GM19023 (cell line): Measurements from ENCODE around the gene RPL12.

Experiments used
- ATAC-seq: cut with Tn5 transposase; IDR thresholded peaks from one replicate; pipeline ENCODE4 v1.9.1; 2021; ENCODE audit warnings: mild to moderate bottlenecking, moderate library complexity; ENCODE audit not compliant: unreplicated experiment

RPL12 gene

GRCh38 chr9:127444921-127445850 lies 6.0 kb downstream of the RPL12 start:
- ATAC-seq: no peak

GRCh38 chr9:127444283-127444920 lies 6.8 kb downstream of the RPL12 start:
- ATAC-seq: no peak

DNA sequence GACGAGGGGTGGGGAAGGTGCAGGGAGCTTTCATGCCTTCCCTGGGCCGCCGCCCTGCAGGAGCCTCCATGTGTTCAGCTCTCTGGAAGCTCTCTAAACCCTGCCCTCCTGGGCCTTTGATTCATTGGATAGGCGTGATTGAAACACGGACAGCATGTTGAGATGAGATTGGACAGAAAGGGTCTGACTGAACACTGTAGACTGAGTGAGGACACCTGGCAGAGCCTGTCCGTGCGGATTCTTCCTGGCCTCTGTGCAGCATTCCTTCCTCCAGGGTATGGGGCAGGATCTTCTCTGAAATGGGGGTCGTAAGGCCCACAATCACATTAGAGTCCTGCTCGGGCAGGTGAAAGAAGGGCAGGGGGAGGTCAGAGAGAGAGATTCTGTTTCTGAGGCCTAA lies 12.8 kb downstream of the RPL12 start:
- no peak for ATAC-seq

DNA sequence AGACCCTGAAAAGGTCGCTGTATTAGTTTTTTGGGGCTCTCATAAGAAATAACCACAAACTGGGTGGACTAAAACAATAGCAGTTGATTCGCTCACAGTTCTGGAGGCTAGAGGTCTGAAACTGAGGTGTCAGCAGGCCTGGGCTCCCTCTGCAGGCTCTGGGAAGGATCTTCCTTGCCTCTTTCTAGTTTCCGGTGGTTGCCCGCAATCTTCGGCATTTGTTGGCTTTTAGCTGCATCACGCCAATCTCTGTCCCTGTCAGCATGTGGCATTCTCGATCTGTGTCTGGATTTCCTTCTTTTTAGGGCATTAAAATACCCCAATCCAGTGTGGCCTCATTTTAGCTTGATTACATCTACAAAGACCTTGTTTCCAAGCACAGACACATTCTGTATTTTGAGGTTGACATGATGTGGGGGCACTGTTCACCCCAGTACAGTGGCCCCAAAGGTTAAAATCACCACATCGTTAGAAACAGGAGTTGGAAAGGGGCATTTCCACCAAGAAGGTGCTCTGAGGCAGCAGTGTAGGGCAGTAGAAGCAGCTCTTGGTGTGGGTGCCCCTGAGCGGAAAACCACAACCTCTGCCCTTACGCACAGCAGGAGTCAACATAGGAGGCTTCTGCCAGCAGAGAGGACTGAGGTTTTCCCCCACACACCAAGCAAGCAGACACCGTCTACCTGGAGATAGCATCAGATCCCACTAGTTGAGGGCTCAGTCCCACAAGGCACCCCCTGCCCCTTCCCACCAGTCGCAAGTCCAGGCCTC lies 13.5 kb downstream of the RPL12 start:
- ATAC-seq: no peak

DNA sequence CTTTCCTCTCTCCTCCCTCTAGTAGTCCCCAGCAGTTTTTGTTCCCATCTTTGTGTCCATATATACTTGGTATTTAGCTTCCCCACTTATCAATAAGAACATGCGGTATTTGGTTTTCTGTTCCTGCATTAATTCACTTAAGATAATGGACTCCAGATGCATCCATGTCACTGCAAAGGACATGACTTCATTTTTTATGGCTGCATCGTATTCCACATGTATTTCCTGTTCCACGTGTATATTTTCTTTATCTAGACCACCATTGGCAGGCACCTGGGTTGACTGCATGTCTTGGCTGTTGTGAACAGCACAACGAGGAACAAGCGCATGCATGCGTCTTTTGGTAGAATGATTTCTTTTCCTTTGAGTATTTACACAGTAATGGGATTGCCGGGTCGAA lies 20.8 kb downstream of the RPL12 start:
- no peak for ATAC-seq

GRCh38 chr9:127428348-127428747 lies 22.9 kb downstream of the RPL12 start:
- no peak for ATAC-seq

DNA sequence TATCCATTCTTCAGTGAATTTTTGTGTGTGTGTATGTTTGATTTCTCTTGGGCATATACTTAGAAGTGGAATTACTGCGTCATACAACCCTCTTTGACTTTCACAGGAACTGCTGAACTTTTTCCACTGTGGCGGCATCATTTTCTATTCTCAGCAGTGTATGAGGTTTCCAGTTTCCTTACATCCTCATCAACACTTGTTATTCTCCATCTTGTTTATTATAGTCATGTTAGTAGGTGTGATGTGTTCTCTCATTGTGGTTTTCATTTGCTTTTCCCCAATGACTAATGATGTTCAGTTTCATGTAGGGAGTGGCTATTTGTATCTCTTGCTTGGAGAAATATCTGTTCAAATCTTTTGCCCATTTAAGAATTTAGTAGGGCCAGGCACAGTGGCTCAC lies 24.4 kb downstream of the RPL12 start:
- no peak for ATAC-seq

DNA sequence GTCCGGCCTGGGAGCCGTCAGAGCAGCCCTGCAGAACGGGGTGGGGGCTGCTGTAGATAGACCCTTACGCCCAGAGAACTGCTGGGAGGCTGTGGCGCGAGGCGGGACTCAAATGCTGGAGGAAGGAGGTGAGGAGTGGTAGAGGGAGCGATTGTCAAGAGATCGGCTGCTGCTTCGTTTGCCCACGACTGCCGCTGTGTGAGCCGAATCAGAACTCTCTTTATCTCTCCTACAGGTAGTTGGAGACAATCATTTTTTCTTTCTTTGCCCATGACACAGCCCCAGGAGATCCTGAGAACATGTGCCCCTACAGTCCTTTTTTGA lies 26.6 kb downstream of the RPL12 start:
- ATAC-seq: no peak

DNA sequence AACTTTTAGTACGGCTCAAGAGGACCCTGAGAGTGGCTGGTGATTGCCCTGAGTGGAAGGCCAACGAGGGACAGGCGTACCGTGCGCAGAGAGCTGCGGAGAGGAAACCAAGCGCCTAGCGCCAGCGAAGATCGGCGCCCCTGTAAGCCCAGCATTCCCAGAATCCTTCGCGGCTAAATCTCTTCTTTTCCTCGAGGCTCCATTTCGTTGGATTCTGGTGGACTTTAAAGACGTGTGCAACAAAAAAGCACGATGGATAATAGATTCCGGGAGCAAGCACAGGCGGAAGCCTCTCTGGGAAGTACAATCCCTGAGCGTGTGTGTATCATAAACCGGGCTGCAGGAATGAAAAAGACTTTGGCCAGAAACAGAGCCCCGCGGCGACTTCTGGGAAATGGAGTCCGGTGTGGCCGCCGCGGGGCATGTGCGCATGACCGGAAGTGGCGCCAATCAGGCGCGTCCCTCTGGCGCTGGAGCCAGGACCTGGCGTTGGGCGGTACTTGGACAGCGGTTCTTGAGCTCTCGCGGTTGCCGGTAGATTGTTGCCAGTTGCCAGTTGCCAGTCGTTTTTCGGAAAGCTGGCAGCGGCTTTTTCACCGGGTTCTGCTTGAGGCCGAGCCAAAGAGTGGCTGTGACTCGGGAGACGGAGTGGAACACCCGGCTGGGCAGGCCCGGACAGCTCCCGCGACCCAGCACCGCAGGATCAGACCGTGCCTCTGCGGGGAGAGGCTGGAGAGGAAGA lies 27.1 kb downstream of the RPL12 start, which contains the start of gene ZNF79:
ZNF79 (plus strand) TSS at position 449 of the 742 bp plus-strand sequence. CDS start 406 bp downstream, outside the sequence.
- peak; percentile 87 for ATAC-seq

DNA sequence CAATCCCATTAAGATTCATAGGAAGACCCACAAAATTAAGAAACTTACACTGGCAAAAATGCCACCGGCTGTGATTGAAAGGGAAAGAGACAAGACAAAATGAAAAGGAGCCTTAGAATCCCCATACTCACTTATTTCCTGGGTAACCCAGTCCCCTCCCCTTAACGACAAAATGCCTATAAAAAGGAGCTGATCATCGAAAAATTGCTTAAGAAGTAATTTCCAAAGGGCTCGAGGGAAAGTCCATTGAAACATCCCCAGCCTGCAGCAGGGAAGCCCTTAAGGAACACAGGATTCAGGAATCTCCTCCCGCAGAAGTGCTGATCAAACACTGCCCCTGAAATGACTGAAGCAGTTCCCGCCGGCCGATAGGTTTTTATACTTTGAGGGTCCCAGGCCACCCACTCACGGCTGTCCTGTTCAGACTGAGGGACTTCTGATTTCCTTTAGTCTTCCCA lies 27.7 kb downstream of the RPL12 start:
- ATAC-seq: no peak

DNA sequence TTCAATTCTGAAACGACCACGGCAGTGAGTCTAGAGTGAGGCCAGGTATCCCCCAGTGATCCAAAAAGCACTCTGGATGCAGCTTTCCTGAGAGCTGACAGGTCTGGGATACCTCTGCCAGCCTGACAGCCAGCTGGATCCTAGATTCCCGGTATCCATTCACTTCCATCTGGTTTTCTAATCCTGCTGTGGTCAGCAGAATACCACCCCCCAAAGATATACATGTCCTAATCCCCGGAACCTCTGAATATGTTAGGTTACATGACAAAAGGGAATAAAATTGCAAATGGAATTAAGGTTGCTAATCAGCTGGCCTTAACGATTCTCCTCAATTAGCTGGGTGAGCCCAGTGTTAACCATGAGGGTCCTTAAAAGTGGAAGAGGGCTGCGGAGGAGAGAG lies 28.4 kb downstream of the RPL12 start:
- ATAC-seq: no peak

DNA sequence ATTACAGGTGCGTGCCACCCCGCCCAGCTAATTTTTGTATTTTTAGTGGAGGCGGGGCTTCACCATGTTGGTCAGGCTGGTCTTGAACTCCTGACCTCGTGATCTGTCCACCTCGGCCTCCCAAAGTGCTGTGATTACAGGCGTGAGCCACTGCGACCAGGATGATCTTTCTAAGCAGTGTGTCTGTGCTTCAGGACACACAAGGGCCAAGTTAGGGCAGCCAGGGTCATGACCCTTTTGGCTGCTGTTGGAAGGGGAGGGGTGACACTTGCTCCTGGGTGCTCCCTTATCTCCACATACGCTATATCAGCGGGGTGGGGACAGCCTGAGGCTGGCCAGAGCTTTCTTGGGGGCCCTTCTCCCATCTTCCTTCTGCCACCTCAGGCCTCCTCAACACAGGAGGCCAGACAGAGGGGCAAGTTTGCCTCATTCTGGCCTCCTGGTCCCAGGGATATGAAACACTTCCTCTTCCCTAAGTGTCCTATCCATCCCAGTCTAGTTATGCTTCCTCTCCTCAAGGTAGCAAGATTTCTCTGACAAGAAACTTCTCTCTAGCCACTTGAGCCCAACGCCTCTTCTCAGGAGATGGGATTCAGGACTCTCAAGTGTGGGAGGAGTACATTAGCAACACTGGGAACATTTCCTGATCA lies 28.9 kb downstream of the RPL12 start:
- ATAC-seq: no peak

DNA sequence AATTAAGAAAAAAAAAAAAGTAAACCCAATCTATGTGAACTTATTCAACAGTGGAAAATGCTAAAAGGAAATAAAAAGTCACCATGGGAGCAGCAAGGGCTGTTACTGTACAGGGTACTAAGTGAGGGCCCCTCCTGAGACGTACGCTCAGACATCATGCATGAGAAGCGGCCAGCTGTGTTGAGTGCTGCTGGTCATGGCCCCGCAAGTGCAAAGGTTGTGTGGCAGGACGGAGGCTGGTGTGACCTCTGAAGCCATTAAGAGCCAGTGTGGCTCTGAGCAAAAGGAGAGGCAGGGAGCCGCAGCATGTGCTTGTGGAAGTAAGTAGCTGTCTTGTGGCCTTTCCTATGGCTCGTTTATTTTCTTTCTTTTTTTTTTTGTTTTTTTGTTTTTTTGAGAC lies 30.1 kb downstream of the RPL12 start:
- no peak for ATAC-seq

DNA sequence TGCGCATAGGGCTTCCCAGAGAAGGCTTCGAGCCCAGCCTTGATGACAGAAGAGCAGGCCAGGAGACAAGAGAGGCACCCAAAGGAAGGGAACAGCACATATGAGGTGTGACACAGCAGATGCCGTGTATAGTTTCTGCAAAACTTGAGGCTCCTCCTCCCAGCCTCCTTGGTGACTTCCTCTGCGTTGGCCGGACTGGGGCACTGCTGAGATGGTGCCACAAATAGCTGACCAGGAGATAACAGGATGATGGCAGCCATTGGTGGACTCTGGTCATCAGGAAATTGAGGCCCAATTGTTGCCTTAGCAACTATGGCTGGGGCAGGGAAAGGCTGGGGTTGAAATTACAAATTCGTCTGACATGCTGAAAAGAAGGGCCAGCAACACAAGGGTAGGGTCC lies 31.9 kb downstream of the RPL12 start:
- no peak for ATAC-seq

DNA sequence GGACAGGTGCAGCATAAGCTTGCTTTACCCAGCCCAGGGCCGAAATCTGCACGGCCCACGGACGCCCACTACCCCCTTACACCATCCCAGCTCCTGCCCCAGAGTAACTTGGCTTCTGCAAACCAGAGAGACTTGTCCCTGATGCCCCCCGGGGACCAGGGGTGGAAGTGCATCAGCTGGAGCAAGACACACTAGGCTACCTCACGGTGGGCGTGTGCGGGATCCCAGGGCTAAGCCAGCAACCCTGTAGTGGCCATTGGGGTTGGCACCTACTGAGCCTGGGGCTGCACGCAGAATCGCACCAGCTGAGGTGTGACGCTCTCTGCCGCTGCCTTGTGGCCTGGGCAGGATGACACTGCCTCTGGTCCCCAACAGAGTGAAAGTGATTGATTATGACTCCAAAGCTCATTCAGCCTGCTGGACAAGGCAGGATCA lies 33.2 kb downstream of the RPL12 start:
- ATAC-seq: no peak

GRCh38 chr9:127417131-127418036 lies 33.8 kb downstream of the RPL12 start:
- no peak for ATAC-seq

- no peak for ATAC-seq
Observed at GRCh38 chr9:127415657-127416056, 35.5 kb downstream of the RPL12 start.

- no peak for ATAC-seq
Observed at GRCh38 chr9:127415141-127415540, 36.1 kb downstream of the RPL12 start.

- no peak for ATAC-seq
Observed at GRCh38 chr9:127411122-127411521, 40.1 kb downstream of the RPL12 start.
